Activated naive CD4-positive, alpha-beta T cell treated with anti-CD3 and anti-CD28 coated beads, Interleukin-2, amount 10 ng/mL, durations not matched to agents 7 days and 5 days (primary cell): ENCODE measurements around the gene UCN2.

Source experiments
- CTCF ChIA-PET: fragments of 350-600 bp; sonication (Branson Sonifier 250); formaldehyde crosslinking; loops from one replicate; lab custom pipeline; 2021; ENCODE audit warnings: antibody characterized with exemption; lab: Charles Lee
- DNase-seq: peaks from one replicate; pipeline ENCODE4 v3.0.0-alpha.2; 2020
- H3K27ac Mint-ChIP-seq: one replicate; pipeline ENCODE4 v1.8.0; 2021; ENCODE audit warnings: mild to moderate bottlenecking, moderate library complexity, mixed read lengths
- H3K27me3 Mint-ChIP-seq: one replicate; pipeline ENCODE4 v1.8.0; 2021; ENCODE audit warnings: mild to moderate bottlenecking, mixed read lengths
- H3K36me3 Mint-ChIP-seq: one replicate; pipeline ENCODE4 v1.8.0; 2021; ENCODE audit warnings: mixed read lengths
- H3K4me1 Mint-ChIP-seq: one replicate; pipeline ENCODE4 v1.8.0; 2021; ENCODE audit warnings: mixed read lengths
- H3K4me3 Mint-ChIP-seq: one replicate; pipeline ENCODE4 v1.8.0; 2021; ENCODE audit warnings: mild to moderate bottlenecking, moderate library complexity, mixed read lengths
- H3K9me3 Mint-ChIP-seq: one replicate; pipeline ENCODE4 v1.8.0; 2021; ENCODE audit warnings: mixed read lengths

The UCN2 gene

GRCh38 chr3:48595526-48596121 is 32.0 kb upstream of the UCN2 start:
- Mint-ChIP-seq H3K27ac (no peak overlapping the region), H3K4me1 (peaks cover 6% of the 10 kb centered on the region), H3K27me3 (peaks cover 65% of the 10 kb centered on the region), H3K36me3 (peaks cover 11% of the 10 kb centered on the region), H3K9me3 (no peaks in the 10 kb centered on the region), H3K4me3 (no peak overlapping the region)
- DNase-seq = no peak
- CTCF ChIA-PET = no interaction called here

- Mint-ChIP-seq H3K36me3 (peaks cover 10% of the 10 kb centered on the region), H3K4me1 (peaks cover 6% of the 10 kb centered on the region), H3K9me3 (no peaks in the 10 kb centered on the region), H3K27me3 (peaks cover 70% of the 10 kb centered on the region), H3K4me3 (no peak within 1 kb of the TSS), H3K27ac (no peak within 1 kb of the TSS)
- no peak for DNase-seq
- CTCF ChIA-PET = no interaction called here
Observed at GRCh38 chr3:48595075-48595525, 31.5 kb upstream of the UCN2 start, which contains the start of gene COL7A1. TSS of gene COL7A1 (minus strand) at chr3:48595329. CDS start at chr3:48595159, 170 bp downstream.

- no peak overlapping the region for H3K27ac Mint-ChIP-seq
Observed at GRCh38 chr3:48594417-48595049, 31.0 kb upstream of the UCN2 start.

GRCh38 chr3:48593337-48593736 is 29.8 kb upstream of the UCN2 start:
- DNase-seq = no peak
- Mint-ChIP-seq H3K4me1 (peaks cover 6% of the 10 kb centered on the region), H3K36me3 (no peaks in the 10 kb centered on the region), H3K27ac (no peak overlapping the region), H3K27me3 (peaks cover 86% of the 10 kb centered on the region), H3K9me3 (no peaks in the 10 kb centered on the region), H3K4me3 (no peak overlapping the region)
- CTCF ChIA-PET = no interaction called here

More at GRCh38 chr3:48594417-48595049, 31.0 kb upstream of the UCN2 start:
- Mint-ChIP-seq H3K4me1 (peaks cover 6% of the 10 kb centered on the region), H3K27me3 (peaks cover 76% of the 10 kb centered on the region), H3K9me3 (no peaks in the 10 kb centered on the region), H3K36me3 (peaks cover 9% of the 10 kb centered on the region), H3K4me3 (no peak overlapping the region)
- CTCF ChIA-PET = no interaction called here
- no peak for DNase-seq

GRCh38 chr3:48592519-48593087 is 29.0 kb upstream of the UCN2 start:
- H3K4me3 Mint-ChIP-seq = no peak overlapping the region
- peaks cover 92% of the 10 kb centered on the region for H3K27me3 Mint-ChIP-seq
- no peak overlapping the region for H3K27ac Mint-ChIP-seq
- CTCF ChIA-PET = no interaction called here
- H3K4me1 Mint-ChIP-seq = peaks cover 6% of the 10 kb centered on the region
- H3K9me3 Mint-ChIP-seq = no peaks in the 10 kb centered on the region
- DNase-seq = no peak
- no peaks in the 10 kb centered on the region for H3K36me3 Mint-ChIP-seq

- Mint-ChIP-seq H3K9me3 (no peaks in the 10 kb centered on the region), H3K36me3 (no peaks in the 10 kb centered on the region), H3K27me3 (peaks cover 91% of the 10 kb centered on the region), H3K27ac (no peak overlapping the region), H3K4me3 (no peak overlapping the region), H3K4me1 (peaks cover 6% of the 10 kb centered on the region)
- no peak for DNase-seq
- CTCF ChIA-PET = no interaction called here
Observed at GRCh38 chr3:48591886-48592518, 28.4 kb upstream of the UCN2 start.

- H3K9me3 Mint-ChIP-seq = no peaks in the 10 kb centered on the region
- peaks cover 88% of the 10 kb centered on the region for H3K27me3 Mint-ChIP-seq
- peaks cover 6% of the 10 kb centered on the region for H3K4me1 Mint-ChIP-seq
- DNase-seq = no peak
- H3K4me3 Mint-ChIP-seq = no peak overlapping the region
- CTCF ChIA-PET = no interaction called here
- H3K36me3 Mint-ChIP-seq = no peaks in the 10 kb centered on the region
- H3K27ac Mint-ChIP-seq = no peak overlapping the region
Observed at GRCh38 chr3:48591436-48591835, 27.9 kb upstream of the UCN2 start.

GRCh38 chr3:48588230-48588629 is 24.6 kb upstream of the UCN2 start:
- no peaks in the 10 kb centered on the region for H3K36me3 Mint-ChIP-seq
- H3K4me1 Mint-ChIP-seq = no peaks in the 10 kb centered on the region
- DNase-seq = no peak
- H3K27ac Mint-ChIP-seq = no peak overlapping the region
- H3K9me3 Mint-ChIP-seq = no peaks in the 10 kb centered on the region
- CTCF ChIA-PET = no interaction called here
- no peak overlapping the region for H3K4me3 Mint-ChIP-seq
- peaks cover 56% of the 10 kb centered on the region for H3K27me3 Mint-ChIP-seq

- Mint-ChIP-seq H3K4me1 (no peaks in the 10 kb centered on the region), H3K27ac (no peak overlapping the region), H3K4me3 (no peak overlapping the region), H3K36me3 (no peaks in the 10 kb centered on the region), H3K9me3 (no peaks in the 10 kb centered on the region), H3K27me3 (peaks cover 51% of the 10 kb centered on the region)
- DNase-seq = no peak
- CTCF ChIA-PET = no interaction called here
Observed at GRCh38 chr3:48587686-48588085, 24.1 kb upstream of the UCN2 start.

GRCh38 chr3:48585411-48585810 is 21.8 kb upstream of the UCN2 start:
- Mint-ChIP-seq H3K9me3 (no peaks in the 10 kb centered on the region), H3K27me3 (peaks cover 30% of the 10 kb centered on the region), H3K4me1 (no peaks in the 10 kb centered on the region), H3K4me3 (no peak overlapping the region), H3K36me3 (no peaks in the 10 kb centered on the region), H3K27ac (no peak overlapping the region)
- no peak for DNase-seq
- CTCF ChIA-PET = no interaction called here

- Mint-ChIP-seq H3K4me1 (no peaks in the 10 kb centered on the region), H3K27ac (no peak overlapping the region), H3K36me3 (no peaks in the 10 kb centered on the region), H3K9me3 (no peaks in the 10 kb centered on the region), H3K27me3 (peaks cover 25% of the 10 kb centered on the region), H3K4me3 (no peak overlapping the region)
- CTCF ChIA-PET = no interaction called here
- no peak for DNase-seq
Observed at GRCh38 chr3:48584836-48585235, 21.3 kb upstream of the UCN2 start.

- H3K9me3 Mint-ChIP-seq = no peaks in the 10 kb centered on the region
- CTCF ChIA-PET = no interaction called here
- H3K4me3 Mint-ChIP-seq = no peak overlapping the region
- no peaks in the 10 kb centered on the region for H3K36me3 Mint-ChIP-seq
- DNase-seq = no peak
- H3K4me1 Mint-ChIP-seq = no peaks in the 10 kb centered on the region
- no peaks in the 10 kb centered on the region for H3K27me3 Mint-ChIP-seq
- H3K27ac Mint-ChIP-seq = no peak overlapping the region
Observed at GRCh38 chr3:48581621-48582481, 18.3 kb upstream of the UCN2 start.

- H3K36me3 Mint-ChIP-seq = no peaks in the 10 kb centered on the region
- H3K4me1 Mint-ChIP-seq = no peaks in the 10 kb centered on the region
- no peaks in the 10 kb centered on the region for H3K27me3 Mint-ChIP-seq
- no peak overlapping the region for H3K27ac Mint-ChIP-seq
- no peaks in the 10 kb centered on the region for H3K9me3 Mint-ChIP-seq
- CTCF ChIA-PET = interaction anchor here (0.6 kb wide), 1 partner anchor 294 kb away, joined by 3 read pairs; no protein-coding TSS in a partner anchor
- H3K4me3 Mint-ChIP-seq = no peak overlapping the region
- no peak for DNase-seq
Observed at GRCh38 chr3:48576647-48577046, 13.1 kb upstream of the UCN2 start.

GRCh38 chr3:48575366-48575765 is 11.8 kb upstream of the UCN2 start:
- no peaks in the 10 kb centered on the region for H3K9me3 Mint-ChIP-seq
- CTCF ChIA-PET = no interaction called here
- no peaks in the 10 kb centered on the region for H3K36me3 Mint-ChIP-seq
- no peak overlapping the region for H3K4me3 Mint-ChIP-seq
- no peak for DNase-seq
- H3K27me3 Mint-ChIP-seq = no peaks in the 10 kb centered on the region
- no peak overlapping the region for H3K27ac Mint-ChIP-seq
- no peaks in the 10 kb centered on the region for H3K4me1 Mint-ChIP-seq
